K562 (cell line): ENCODE measurements around the gene ARHGEF17. TPM values are rescaled to one million over a fixed set of nuclear protein-coding genes. Genes with fewer than 3 reads are reported as not detected.

Experiments used
- SMARCE1 ChIP-seq: fragments of 450-650 bp; IDR thresholded peaks from 2 replicates; pipeline ENCODE4 v1.7.1; 2016; ENCODE audit warnings: mild to moderate bottlenecking
- TSC22D4 ChIP-seq: fragments of 450-650 bp; IDR thresholded peaks from 2 replicates; pipeline ENCODE4 v1.6.1; 2016; ENCODE audit warnings: missing genetic modification characterization, missing biosample characterization, control low read depth
- polyA plus RNA-seq, 8 experiments: library from polyadenylated mRNA; depleted of rRNA in 4 of 8; stranded (reverse) in 5 of 8; unstranded in 3 of 8; fragments of >200 nt; fragmentation: Nextera tagmentation in 2 of 8; fragmentation: Illumina TruSeq in 1 of 8; extraction: Ambion mirVana in 2 of 8; extraction: Trizol in 1 of 8; gene quantifications; 2 replicates each; pipeline versions ENCODE4 v1.2.1 to v1.2.3, GENCODE V29; 2011 to 2014; ENCODE audit warnings: inconsistent platforms in 1 of 8, missing spikeins in 1 of 8
- total RNA-seq, 7 experiments: library from RNA; depleted of rRNA in 6 of 7; stranded (reverse); fragments of >200 nt in 6 of 7; fragmentation: Illumina TruSeq in 2 of 7; extraction: Trizol in 2 of 7; gene quantifications; 2 replicates each; pipeline versions ENCODE4 v1.2.1 to v1.2.3, GENCODE V29; 2011 to 2021; ENCODE audit warnings: low replicate concordance in 1 of 7
- TF ChIP-seq, protein P1 (sequence below), 2 experiments: fragments of 450-650 bp in 1 of 2; IDR thresholded peaks; 2 replicates each; pipeline ENCODE4 v1.6.1; 2011 to 2017; ENCODE audit warnings: low read depth in 2 of 2, antibody characterized with exemption in 1 of 2, borderline replicate concordance in 1 of 2, low read length in 1 of 2, mild to moderate bottlenecking in 1 of 2, mixed read lengths in 1 of 2; ENCODE audit not compliant: control insufficient read depth in 1 of 2
- TF ChIP-seq, protein P2 (sequence below): fragments of 250-450 bp; sonication (Bioruptor Pico); IDR thresholded peaks from 2 replicates; pipeline ENCODE4 v1.9.0; 2021; ENCODE audit warnings: mild to moderate bottlenecking, inconsistent platforms
- TF ChIP-seq, protein P3 (sequence below), 2 experiments: fragments of 450-650 bp; IDR thresholded peaks; 2 replicates each; pipeline ENCODE4 v1.6.1; 2016; ENCODE audit warnings: mild to moderate bottlenecking in 2 of 2, borderline replicate concordance in 1 of 2, low read depth in 1 of 2, moderate library complexity in 1 of 2
- TF ChIP-seq, protein P4 (sequence below): fragments of 450-650 bp; IDR thresholded peaks from 2 replicates; pipeline ENCODE4 v1.6.1; 2018; ENCODE audit not compliant: partially characterized antibody

The ARHGEF17 gene
- total and polyA plus RNA-seq, 9 of the 15 experiments (the other 6 are each of a cell fraction or from before 2014, with no cell fraction given): 0.04 to 0.68 (median 0.10) TPM; not detected in 2

DNA sequence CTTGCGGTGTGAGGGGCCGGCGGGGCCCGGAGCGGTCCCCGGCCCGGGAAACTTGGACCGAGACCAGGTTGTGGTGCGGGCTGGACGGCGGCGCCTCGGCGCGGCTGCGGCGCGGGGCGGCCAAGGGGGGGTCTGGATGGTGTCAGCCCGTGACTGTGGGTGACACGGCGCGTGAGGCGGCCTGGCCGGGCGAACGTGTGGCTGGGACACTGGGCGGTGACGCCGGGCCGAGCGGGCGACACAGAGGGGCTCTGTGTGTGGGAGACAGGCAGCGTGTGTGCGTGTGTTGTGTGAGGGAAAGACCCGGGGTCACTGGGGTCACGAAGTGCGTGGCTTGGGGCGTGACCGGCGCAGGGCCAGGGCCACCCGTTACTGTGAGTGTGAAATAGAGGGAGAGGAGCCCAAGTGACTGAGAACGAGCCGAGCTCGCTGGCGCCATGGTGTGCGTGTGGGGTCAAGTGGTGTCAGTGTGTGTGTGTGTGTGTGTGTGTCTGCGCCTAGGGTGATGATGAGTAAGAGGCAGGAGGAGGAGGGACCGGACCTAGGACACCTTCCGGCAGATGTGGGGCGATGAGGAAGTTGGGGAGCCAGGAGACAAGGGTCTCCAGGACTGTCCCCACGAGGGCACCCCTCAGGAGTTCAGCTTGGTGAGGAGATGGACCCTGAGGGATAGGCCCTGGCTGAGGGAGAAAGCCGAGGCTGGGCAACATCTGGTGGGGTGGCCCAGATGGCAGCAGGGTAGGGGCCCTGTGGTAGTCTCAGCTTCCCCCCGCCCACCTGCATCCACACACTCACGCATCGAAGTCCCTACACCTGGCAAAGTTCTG is 68.9 kb downstream of the ARHGEF17 start (continued):
- TF ChIP-seq, protein P1, sequence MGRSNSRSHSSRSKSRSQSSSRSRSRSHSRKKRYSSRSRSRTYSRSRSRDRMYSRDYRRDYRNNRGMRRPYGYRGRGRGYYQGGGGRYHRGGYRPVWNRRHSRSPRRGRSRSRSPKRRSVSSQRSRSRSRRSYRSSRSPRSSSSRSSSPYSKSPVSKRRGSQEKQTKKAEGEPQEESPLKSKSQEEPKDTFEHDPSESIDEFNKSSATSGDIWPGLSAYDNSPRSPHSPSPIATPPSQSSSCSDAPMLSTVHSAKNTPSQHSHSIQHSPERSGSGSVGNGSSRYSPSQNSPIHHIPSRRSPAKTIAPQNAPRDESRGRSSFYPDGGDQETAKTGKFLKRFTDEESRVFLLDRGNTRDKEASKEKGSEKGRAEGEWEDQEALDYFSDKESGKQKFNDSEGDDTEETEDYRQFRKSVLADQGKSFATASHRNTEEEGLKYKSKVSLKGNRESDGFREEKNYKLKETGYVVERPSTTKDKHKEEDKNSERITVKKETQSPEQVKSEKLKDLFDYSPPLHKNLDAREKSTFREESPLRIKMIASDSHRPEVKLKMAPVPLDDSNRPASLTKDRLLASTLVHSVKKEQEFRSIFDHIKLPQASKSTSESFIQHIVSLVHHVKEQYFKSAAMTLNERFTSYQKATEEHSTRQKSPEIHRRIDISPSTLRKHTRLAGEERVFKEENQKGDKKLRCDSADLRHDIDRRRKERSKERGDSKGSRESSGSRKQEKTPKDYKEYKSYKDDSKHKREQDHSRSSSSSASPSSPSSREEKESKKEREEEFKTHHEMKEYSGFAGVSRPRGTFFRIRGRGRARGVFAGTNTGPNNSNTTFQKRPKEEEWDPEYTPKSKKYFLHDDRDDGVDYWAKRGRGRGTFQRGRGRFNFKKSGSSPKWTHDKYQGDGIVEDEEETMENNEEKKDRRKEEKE (IDR thresholded peaks at IDR 0.05; ENCODE audit: borderline replicate concordance in 1 of 2, control insufficient read depth in 1 of 2, low read depth in 2 of 2, low read length in 1 of 2): 0 out of 4 replicates have a peak, but pooled peaks of 1 of the 2 experiments have one; percentile 46
- no peak for TF ChIP-seq TSC22D4 (tag)
- TF ChIP-seq, protein P2, sequence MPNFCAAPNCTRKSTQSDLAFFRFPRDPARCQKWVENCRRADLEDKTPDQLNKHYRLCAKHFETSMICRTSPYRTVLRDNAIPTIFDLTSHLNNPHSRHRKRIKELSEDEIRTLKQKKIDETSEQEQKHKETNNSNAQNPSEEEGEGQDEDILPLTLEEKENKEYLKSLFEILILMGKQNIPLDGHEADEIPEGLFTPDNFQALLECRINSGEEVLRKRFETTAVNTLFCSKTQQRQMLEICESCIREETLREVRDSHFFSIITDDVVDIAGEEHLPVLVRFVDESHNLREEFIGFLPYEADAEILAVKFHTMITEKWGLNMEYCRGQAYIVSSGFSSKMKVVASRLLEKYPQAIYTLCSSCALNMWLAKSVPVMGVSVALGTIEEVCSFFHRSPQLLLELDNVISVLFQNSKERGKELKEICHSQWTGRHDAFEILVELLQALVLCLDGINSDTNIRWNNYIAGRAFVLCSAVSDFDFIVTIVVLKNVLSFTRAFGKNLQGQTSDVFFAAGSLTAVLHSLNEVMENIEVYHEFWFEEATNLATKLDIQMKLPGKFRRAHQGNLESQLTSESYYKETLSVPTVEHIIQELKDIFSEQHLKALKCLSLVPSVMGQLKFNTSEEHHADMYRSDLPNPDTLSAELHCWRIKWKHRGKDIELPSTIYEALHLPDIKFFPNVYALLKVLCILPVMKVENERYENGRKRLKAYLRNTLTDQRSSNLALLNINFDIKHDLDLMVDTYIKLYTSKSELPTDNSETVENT: no peak
- TF ChIP-seq, protein P3, sequence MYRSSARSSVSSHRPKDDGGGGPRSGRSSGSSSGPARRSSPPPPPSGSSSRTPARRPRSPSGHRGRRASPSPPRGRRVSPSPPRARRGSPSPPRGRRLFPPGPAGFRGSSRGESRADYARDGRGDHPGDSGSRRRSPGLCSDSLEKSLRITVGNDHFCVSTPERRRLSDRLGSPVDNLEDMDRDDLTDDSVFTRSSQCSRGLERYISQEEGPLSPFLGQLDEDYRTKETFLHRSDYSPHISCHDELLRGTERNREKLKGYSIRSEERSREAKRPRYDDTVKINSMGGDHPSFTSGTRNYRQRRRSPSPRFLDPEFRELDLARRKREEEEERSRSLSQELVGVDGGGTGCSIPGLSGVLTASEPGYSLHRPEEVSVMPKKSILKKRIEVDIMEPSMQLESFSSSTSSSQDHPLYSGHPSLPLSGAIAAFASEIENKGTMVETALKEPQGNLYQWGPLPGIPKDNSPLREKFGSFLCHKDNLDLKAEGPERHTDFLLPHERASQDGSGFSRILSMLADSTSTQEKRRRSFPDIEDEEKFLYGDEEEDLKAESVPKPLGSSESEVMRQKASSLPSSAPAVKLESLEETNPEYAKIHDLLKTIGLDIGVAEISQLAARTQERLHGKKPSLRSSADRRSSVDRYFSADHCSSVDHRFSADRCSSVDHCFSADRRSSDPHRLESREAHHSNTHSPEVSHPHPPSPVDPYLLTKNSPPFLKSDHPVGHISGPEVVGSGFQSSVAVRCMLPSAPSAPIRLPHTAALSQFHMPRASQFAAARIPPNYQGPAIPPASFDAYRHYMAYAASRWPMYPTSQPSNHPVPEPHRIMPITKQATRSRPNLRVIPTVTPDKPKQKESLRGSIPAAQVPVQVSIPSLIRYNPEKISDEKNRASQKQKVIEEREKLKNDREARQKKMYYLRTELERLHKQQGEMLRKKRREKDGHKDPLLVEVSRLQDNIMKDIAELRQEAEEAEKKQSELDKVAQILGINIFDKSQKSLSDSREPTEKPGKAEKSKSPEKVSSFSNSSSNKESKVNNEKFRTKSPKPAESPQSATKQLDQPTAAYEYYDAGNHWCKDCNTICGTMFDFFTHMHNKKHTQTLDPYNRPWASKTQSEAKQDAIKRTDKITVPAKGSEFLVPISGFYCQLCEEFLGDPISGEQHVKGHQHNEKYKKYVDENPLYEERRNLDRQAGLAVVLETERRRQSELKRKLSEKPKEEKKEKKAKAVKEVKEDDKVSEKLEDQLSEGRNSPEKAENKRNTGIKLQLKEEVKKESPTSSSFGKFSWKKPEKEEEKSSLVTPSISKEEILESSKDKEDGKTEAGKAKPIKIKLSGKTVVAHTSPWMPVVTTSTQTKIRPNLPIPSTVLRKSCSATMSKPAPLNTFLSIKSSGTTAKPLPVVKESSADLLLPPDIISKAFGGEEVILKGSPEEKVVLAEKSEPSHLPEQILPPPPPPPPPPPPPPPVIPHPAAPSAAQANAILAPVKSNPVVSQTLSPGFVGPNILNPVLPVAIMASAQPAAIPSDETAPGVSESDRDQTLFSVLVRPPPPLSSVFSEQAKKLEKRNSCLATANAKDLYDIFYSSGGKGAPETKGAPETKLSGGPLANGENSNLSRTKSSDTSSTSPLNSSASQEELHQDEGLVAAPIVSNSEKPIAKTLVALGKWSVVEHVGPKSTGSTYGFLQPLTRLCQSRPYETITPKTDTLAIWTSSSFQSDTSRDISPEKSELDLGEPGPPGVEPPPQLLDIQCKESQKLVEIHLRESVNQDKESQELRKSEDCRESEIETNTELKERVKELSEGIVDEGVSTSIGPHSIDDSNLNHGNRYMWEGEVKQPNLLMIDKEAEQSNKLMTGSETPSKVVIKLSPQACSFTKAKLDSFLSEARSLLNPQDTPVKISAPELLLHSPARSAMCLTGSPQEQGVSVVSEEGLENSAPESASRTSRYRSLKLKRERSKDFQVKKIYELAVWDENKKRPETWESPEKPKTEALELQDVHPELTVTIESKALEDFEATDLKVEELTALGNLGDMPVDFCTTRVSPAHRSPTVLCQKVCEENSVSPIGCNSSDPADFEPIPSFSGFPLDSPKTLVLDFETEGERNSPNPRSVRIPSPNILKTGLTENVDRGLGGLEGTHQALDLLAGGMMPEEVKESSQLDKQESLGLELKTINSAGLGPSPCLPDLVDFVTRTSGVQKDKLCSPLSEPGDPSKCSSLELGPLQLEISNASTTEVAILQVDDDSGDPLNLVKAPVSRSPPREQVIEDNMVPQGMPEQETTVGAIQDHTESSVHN (IDR thresholded peaks at IDR 0.05; ENCODE audit: borderline replicate concordance in 1 of 2, low read depth in 1 of 2): no peak
- TF ChIP-seq, protein P4, sequence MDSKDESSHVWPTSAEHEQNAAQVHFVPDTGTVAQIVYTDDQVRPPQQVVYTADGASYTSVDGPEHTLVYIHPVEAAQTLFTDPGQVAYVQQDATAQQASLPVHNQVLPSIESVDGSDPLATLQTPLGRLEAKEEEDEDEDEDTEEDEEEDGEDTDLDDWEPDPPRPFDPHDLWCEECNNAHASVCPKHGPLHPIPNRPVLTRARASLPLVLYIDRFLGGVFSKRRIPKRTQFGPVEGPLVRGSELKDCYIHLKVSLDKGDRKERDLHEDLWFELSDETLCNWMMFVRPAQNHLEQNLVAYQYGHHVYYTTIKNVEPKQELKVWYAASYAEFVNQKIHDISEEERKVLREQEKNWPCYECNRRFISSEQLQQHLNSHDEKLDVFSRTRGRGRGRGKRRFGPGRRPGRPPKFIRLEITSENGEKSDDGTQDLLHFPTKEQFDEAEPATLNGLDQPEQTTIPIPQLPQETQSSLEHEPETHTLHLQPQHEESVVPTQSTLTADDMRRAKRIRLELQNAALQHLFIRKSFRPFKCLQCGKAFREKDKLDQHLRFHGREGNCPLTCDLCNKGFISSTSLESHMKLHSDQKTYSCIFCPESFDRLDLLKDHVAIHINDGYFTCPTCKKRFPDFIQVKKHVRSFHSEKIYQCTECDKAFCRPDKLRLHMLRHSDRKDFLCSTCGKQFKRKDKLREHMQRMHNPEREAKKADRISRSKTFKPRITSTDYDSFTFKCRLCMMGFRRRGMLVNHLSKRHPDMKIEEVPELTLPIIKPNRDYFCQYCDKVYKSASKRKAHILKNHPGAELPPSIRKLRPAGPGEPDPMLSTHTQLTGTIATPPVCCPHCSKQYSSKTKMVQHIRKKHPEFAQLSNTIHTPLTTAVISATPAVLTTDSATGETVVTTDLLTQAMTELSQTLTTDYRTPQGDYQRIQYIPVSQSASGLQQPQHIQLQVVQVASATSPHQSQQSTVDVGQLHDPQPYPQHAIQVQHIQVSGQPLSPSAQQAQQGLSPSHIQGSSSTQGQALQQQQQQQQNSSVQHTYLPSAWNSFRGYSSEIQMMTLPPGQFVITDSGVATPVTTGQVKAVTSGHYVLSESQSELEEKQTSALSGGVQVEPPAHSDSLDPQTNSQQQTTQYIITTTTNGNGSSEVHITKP: peak; percentile 16
- TF ChIP-seq SMARCE1: peak; percentile 91
